GM19043 (cell line): ENCODE data around the gene TRAFD1.

Experiments used
- ATAC-seq: cut with Tn5 transposase; IDR thresholded peaks from one replicate; pipeline ENCODE4 v1.9.1; 2021; ENCODE audit warnings: low read depth; ENCODE audit not compliant: unreplicated experiment

The TRAFD1 gene

GRCh38 chr12:112170971-112171596 lies 45.7 kb downstream of the TRAFD1 start:
- ATAC-seq: no peak

GRCh38 chr12:112172556-112173324 lies 47.4 kb downstream of the TRAFD1 start:
- ATAC-seq: no peak

- ATAC-seq: no peak
Observed at GRCh38 chr12:112175361-112176155, 50.2 kb downstream of the TRAFD1 start.

GRCh38 chr12:112176321-112177010 lies 51.1 kb downstream of the TRAFD1 start:
- ATAC-seq: no peak

- ATAC-seq: no peak
Observed at GRCh38 chr12:112178796-112179195, 53.4 kb downstream of the TRAFD1 start.

- no peak for ATAC-seq
Observed at GRCh38 chr12:112179341-112179740, 54.0 kb downstream of the TRAFD1 start.

GRCh38 chr12:112179916-112180315 lies 54.6 kb downstream of the TRAFD1 start:
- ATAC-seq: no peak

- ATAC-seq: no peak
Observed at GRCh38 chr12:112180422-112180821, 55.1 kb downstream of the TRAFD1 start.

- ATAC-seq: no peak
Observed at GRCh38 chr12:112182499-112182898, 57.1 kb downstream of the TRAFD1 start.

- no peak for ATAC-seq
Observed at GRCh38 chr12:112183141-112184021, 58.0 kb downstream of the TRAFD1 start.

GRCh38 chr12:112184056-112184887 lies 58.9 kb downstream of the TRAFD1 start:
- no peak for ATAC-seq

GRCh38 chr12:112185093-112185923 lies 59.9 kb downstream of the TRAFD1 start:
- ATAC-seq: no peak

GRCh38 chr12:112188130-112188830 lies 62.9 kb downstream of the TRAFD1 start:
- ATAC-seq: no peak

GRCh38 chr12:112190231-112191025 lies 65.1 kb downstream of the TRAFD1 start:
- ATAC-seq: no peak

GRCh38 chr12:112191201-112191600 lies 65.8 kb downstream of the TRAFD1 start:
- no peak for ATAC-seq

- no peak for ATAC-seq
Observed at GRCh38 chr12:112191840-112192321, 66.5 kb downstream of the TRAFD1 start.

- ATAC-seq: no peak
Observed at GRCh38 chr12:112192475-112192874, 67.1 kb downstream of the TRAFD1 start.
